GM19351 (cell line): ENCODE measurements around the gene STK39.

ENCODE experiments used
- ATAC-seq: cut with Tn5 transposase; IDR thresholded peaks from one replicate; pipeline ENCODE4 v1.9.1; 2021; ENCODE audit warnings: mild to moderate bottlenecking, moderate library complexity; ENCODE audit not compliant: unreplicated experiment

The STK39 gene

DNA sequence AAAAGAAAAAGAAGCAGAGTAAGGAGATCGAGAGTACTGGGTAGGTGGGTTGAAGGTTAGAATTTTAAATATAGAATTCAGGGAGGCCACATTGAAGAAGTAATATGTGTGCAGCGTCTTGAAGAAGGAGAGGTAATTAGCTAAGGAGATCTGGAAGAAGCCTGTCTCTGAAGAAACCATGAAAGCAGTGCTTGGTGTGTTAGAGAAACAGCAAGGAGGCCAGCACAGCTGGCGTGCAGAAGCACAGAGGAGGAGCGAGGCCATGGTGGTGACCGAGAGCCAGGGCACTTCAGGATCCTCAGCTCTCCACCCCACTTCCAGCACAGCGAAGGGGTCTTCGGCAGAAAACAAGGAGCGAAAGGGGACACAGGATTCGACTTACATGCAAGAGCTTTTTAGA lies 305.8 kb downstream of the STK39 start:
- no peak for ATAC-seq

GRCh38 chr2:167940734-167941507 lies 306.5 kb downstream of the STK39 start:
- no peak for ATAC-seq

- no peak for ATAC-seq
Measured at GRCh38 chr2:167940346-167940725, 307.1 kb downstream of the STK39 start.

GRCh38 chr2:167939514-167940345 lies 307.7 kb downstream of the STK39 start:
- ATAC-seq, result no peak

- no peak for ATAC-seq
Measured at GRCh38 chr2:167937403-167937802, 310.0 kb downstream of the STK39 start.

- no peak for ATAC-seq
Measured at GRCh38 chr2:167935803-167936110, 311.6 kb downstream of the STK39 start.

DNA sequence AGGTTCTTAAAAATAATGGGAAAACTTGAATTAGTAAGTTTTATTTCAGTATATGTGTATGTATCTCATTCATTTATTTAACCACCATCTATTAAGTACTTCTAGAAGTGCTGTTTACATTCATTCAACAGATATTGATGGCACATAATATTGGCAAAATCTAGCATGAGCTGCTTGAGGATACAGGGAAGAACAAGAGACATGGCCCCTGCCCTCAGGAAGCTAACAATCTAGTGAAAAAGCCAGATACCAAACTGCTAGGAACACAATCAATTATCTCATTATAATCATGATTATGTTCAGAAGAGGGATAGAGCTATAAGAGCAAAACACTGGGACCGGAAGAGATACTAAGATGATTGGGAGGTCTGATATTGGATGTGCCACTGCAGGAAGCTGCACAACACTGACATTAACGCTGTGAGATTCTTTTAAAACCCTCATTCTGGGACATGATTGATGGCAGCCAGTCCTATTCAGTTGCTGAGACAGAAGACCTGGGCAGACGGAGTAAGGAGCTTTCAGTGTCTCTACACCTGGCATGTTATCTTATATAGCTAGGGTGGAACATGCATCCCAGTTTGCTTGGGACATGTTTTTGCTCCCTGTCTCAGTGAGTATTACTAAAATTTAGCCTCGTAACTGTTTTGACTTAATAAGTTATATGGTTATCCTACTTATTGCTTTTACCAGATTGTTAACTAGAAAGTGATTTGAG lies 314.1 kb downstream of the STK39 start:
- ATAC-seq, result no peak

GRCh38 chr2:167932123-167932693 lies 315.2 kb downstream of the STK39 start:
- no peak for ATAC-seq

- no peak for ATAC-seq
Measured at GRCh38 chr2:167929484-167929883, 317.9 kb downstream of the STK39 start.

DNA sequence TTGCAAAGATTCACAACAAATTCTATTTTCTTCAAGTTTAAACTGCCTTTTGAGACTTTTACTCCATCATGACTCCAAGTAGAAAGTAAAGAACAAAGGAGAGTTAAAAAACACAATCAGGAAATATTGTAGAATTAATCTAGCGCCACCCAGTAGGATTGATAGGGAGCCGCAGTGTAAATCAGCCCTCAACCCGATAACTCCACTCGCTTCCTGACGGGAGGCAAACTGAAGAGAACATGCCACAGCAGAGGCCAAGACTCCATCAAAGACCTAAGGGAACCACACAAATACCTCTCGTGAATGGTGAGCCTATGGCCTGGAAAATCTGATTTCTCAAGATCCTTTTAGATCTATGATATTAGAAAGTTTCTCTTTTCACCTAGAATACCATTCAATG lies 319.0 kb downstream of the STK39 start:
- no peak for ATAC-seq

DNA sequence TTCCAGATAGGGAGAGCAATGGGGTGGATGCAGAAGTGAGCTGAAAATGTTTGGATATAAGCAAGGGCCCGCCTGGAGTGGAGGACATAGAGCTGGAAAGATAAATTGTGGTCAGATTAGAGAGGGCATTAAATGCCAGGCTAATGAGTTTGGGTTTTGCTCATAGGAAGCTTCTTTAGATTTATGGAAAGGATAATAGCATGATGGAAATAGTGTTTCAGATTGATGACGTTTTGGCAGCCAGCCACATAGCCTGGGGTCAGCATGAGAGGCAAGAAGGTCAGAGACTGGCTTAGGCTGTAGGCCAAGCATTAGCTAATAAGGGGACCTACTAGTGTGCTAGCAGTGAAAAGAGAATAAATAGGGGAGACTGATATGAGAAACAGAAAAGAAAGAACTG lies 321.6 kb downstream of the STK39 start:
- no peak for ATAC-seq

GRCh38 chr2:167924556-167924955 lies 322.8 kb downstream of the STK39 start:
- ATAC-seq, result no peak

DNA sequence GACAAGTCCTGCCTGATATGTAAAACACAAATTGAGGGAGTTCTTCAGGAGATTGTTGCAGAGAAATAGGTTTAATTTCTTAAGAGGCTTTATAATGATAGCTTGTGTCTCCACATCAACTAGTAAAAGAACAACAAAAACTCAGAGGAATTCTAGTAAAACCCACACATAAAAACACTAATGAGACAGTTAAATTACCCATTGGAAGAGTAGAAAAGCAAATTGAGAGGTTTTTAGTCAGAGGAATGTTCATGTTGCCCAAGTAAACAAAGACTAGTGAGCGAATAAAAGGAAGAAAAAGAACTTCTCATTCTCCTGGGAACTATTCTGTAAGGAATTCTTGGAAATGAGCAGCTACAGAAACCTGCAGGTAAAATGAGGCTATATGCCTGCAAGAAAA lies 330.6 kb downstream of the STK39 start:
- no peak for ATAC-seq

- no peak for ATAC-seq
Measured at GRCh38 chr2:167914969-167915368, 332.4 kb downstream of the STK39 start.

GRCh38 chr2:167908786-167909185 lies 338.6 kb downstream of the STK39 start:
- peak; percentile 57 for ATAC-seq

DNA sequence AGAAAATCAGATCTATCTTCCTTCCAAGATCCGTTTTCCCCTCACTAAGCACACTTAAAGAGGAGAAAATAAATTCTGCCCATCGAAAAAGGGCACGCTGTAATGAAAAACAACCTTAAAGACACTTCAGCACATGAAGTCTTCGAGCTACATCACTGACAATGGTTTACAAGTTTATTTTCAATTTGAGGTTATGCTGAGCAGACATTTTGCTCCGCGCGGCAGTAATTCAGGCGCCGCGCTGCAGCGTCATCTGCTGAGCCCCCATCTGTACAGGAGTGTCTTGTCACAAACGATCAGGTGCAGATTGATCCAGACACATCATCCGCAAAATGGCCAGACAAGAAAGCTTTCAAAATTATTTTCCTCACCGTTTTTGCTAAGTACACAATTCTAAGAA lies 341.7 kb downstream of the STK39 start:
- no peak for ATAC-seq
